Measurements from ENCODE around the gene RHOH.

Gene RHOH

DNA sequence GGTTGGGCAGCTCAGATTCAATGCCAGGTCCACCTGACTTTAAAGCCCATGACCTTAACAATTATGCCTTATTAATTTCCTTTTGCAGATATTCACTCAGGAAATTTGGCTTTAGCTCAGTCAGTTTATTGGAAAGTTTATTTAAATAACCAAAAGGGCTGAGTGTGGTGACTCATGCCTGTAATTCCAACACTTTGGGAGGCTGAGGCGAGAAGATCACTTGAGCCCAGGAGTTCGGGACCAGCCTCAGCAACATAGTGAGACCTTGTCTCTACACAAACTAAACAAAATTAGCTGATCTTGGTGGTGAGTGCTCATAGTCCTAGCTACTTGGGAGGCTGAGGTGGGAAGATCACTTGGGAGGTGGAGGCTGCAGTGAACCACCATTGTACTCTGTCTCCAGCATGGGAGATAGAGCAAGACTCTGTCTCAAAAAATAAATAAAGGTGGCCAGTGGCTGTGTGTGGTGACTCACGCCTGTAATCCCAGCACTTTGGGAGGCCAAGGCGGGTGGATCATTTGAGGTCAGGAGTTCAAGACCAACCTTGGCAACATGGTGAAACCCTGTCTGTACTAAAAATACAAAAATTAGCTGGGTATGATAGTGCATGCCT, 43.3 kb downstream of the RHOH start:
- DNase-seq = no peak

DNA sequence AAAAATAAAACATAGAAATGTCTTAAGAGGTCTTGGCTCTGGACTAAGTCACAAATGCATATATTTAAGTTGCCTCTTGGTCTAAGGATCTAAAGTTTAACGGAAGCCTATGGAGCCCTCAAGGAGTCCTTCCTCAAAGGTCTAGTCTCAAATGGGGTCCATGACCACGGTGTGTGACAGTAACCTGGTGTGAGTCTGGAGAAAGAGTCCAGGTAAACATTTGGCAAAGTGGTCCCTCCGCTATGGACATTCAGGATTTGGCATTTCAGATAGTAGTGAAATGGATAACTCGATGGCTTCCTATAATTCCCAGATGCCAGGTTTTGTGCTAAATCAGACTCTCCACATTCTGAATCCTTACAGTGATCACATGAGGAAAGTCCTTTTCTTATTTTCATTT, 44.2 kb downstream of the RHOH start:
- no peak for DNase-seq

DNA sequence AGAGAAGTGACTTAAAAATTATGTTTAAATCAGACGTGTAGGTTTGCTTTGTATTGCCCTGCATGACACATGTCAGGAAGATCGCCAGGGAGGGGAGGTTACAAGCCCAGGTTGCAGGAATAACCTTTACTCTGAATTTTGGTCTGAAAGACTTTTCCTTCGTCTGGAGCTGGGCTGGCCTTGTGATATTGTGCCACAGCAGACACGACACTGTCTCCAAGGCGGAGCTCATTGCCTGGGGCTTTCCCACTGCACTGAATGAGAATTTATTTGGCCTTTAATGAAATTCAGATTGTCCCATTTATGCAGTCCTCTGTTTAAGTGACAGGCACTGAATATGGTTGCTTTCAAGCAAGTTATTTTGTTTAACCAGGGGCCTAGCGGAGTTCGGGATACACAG, 45.1 kb downstream of the RHOH start:
- no peak for DNase-seq

DNA sequence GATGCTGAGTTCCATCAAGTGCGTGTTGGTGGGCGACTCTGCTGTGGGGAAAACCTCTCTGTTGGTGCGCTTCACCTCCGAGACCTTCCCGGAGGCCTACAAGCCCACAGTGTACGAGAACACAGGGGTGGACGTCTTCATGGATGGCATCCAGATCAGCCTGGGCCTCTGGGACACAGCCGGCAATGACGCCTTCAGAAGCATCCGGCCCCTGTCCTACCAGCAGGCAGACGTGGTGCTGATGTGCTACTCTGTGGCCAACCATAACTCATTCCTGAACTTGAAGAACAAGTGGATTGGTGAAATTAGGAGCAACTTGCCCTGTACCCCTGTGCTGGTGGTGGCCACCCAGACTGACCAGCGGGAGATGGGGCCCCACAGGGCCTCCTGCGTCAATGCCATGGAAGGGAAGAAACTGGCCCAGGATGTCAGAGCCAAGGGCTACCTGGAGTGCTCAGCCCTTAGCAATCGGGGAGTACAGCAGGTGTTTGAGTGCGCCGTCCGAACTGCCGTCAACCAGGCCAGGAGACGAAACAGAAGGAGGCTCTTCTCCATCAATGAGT, 46.6 kb downstream of the RHOH start:
- DNase-seq = no peak

DNA sequence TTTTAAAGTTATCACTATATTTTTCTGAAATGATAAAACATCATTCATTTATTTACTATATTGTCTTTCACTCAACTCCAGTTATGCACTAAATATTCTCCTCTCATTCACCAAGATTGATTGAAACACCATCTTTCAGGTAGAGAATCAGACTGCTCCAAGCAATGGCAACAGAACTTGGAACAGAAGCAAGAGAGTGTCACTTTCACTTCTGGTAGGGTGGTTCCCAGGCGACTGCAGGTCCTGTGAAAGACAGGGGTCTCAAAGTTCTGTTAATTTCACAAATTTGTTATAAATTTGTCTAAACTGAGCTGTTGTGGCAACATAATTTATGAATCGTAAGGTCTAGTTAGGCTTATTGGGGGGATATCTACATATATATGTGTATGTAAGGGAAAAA, 47.8 kb downstream of the RHOH start:
- DNase-seq = no peak

DNA sequence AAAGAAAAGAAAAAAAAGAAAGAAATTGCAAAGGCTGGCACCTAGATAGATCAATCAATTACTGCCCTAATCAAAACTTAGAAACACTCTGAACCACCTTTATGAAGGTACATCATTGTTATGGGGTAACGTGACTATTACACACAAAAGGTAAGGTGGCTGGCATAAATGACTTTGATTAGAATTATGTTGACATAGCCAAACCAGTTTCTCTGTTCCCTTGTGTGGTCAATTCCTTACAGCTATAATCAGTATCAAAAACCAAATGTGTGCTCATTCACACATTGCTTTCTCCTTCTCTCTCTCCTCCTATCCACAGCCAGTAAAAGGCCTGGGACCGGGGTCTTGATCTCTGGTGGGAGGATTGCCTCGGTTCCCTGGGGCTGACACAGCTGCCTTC, 48.7 kb downstream of the RHOH start:
- DNase-seq = no peak

DNA sequence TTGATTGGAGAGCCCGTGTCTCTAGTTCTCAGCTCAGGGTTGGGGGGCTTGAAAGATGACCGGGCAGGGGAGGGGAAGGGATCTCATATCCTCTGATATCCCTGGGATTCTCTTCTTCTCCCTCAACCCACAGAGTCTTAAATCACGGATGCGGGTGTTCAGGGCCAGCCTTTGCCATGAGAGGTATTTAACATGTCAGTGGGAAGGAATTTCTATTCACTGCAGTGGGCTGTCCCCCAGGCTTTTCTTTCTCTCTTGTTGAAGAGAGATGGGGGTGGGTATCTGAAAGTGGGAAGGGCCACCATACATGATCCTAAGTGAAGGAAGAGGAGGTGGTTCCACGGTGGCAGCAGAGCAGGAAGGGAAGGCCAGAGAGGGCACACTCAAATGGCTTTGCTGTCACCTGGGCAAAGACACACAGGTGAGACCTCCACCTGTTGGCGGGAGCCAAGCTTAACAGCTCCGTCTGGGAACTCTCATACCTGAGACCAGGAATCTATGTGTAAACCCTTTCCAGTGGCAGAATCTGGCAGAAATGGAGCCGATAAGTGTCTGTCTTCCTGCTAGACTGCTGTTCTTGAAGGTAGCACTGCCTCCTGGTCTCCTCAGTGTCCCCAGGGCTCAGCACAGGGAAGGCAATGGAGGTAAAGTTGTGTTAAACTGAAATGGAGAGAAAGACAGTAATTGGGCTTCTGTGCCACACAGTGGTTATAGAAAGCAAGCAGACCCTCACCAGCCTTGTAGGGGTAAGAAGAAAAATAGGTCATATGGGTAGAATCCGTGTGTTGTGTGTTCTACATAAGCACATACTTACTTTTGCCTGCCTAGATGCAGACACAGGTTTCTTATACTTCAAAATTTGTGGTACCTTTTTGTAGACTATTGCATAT, 49.4 kb downstream of the RHOH start:
- no peak for DNase-seq

DNA sequence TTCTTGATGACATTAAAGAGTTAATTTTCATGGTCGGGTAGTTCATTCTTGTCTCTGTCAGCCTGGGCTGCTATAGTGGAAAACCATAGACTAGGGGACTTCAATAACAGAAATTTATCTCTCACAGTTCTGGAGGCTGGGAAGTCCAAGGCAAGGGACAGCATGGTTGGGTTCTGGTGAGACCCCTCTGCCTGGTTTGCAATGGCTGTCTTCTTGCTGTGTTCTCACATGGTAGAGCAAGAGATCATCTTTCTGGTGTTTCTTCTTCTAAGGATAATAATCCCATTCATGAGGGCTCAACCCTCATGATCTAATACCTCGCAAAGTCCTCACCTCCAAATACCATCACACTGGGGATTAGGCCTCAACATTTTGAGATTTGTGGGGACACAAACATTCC, 50.1 kb downstream of the RHOH start:
- no peak for DNase-seq

DNA sequence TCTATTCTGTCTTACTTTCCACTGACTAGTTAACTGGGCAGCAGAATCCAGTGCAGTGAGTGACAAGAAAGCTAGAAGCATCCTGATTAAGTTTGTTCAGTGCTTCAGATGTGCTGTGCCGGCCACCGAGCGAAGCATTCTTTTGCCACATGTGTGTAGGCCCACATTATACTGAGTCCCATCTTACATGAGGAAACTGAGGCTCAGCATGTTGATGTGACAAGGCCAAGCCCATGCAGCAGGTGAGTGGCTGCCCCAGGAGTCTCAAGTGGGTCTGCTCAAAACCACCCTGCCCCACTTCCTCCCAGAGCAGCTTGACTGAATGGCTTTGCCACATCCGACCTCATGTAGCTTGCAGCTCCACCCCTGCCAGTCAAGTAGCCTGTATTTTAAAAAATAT, 50.5 kb downstream of the RHOH start:
- DNase-seq = no peak

DNA sequence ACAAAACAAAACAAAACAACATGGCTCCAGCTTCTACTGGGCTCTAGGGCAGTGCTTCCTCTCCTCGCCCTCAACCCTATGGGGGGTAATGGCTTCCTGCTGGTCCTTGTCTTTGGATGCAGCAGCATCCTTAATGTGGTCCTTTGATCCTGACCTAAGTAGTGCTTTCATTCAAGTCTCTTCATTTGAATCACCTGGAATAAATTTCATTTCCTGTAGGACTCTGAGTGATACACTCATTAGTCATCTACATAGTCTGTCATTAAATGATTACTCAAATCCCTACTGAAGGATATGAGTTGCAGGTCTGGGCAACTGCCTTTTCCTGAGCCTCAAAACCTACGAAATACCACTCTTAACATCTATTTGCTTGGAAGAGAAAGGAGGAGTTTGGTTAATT, 54.5 kb downstream of the RHOH start:
- DNase-seq = peak; percentile 23 to 64

DNA sequence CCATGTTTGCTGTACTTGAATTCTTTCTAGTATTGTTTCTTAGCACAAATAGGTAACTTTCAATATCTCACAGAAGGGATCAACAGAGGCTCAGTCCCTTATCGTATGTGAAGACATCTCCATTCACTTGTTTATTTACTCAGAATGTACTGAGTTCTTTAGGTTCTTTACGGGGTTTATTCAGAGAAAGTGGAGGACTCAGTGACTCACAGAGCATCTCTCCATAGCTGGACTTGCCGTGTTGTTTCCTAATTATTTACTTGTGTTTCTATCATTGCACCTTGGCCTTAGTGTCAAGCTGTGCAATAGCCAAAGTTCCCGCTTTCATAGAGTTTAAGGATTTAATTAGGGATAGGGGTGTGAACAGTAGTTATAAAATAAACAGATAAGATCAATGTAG, 57.1 kb downstream of the RHOH start:
- DNase-seq = no peak

DNA sequence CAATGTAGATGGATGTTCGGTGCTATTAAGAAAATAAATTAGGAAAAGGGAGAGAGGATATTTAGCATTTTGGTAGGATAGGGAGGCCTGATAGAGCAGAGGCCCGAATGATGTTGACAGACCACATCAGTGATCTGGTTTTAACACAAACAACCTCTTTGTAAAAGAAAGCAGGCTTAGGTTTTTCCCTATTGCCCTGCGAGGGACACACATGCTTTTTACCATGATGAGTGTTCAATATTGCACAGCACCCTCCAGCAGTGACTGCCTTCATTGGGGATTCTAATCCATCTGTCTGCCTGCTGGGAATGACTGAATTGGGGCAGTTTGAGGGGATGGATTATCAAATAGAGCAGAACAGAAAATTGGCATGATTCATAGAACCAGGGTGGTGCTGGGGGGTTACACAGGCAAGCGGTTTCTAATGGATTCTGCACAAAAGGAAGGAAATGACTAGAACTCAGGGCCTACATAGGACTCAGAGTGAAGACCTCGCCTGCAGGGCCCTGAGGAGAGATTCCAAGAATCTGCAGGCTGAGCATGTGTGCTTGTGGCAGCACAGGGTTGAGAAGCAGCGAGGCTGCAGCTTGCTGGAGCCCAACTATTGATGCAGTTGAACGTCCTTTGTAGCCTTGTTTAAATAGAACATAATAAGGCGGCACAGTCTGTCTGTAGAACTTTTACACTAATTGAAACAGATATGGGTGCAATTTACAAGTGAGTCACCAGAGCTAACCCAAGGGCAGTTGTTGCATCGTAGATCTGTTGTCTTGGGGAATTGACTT, 58.0 kb downstream of the RHOH start:
- DNase-seq = peak in 1 of 2 experiments; percentile 50

DNA sequence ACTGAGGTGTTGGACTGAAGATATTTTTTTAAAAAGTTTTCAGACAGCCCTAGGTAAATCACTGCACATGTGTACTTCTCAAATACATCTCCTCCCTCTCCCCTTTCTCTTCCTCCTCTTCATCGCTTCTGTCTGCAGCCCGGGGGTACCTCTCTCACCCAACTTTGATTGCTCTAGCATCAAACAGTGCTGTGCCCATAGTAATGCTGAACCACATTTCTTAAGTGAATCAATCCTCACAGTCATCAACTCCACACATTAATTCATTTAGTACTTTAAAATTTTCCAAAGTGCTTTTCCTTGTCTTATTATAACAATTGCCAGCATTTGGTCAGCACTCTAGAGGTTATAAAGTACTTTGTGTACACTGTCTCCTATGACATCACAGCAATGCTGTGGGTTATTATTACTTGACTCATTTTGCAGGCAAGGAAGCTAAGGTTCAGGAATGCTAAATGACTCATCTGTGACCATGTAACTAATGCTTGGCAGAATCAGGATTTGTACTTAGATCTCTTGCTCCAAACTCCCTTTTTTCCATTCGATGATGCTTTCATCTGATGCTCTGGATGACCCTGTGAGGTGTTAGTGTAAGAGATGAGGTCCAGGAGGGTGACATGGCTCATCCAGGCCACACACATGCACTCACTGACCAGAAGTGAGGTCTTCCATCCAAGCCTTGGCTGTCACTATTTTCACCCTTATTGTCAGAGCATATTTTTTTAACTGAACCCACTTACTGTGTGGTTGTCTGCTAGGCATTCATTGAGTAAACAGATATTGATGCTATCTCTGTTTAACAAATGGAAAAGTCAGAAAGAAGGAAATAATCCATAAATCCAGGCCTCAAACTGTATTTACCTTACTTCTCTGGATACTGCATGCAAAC, 58.8 kb downstream of the RHOH start:
- peak; percentile 81 to 89 for DNase-seq

DNA sequence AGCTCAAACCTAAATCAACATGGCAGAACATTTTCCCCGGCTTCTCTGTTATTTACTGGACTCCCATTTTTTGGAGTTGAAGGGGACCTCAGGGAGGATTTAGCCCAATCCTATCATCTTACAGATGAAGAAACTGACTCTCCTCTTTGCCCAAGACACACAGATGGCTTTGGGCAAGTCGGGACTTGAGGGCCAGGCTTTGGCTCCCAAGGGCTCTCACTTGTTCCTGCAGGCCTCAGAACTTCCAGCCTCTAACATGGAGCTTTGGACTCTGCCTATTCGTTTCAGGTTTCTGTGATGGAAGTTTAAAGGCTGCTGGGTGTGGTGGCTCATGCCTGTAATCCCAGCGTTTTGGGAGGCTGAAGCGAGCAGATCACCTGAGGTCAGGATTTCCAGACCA, 59.5 kb downstream of the RHOH start:
- no peak for DNase-seq

DNA sequence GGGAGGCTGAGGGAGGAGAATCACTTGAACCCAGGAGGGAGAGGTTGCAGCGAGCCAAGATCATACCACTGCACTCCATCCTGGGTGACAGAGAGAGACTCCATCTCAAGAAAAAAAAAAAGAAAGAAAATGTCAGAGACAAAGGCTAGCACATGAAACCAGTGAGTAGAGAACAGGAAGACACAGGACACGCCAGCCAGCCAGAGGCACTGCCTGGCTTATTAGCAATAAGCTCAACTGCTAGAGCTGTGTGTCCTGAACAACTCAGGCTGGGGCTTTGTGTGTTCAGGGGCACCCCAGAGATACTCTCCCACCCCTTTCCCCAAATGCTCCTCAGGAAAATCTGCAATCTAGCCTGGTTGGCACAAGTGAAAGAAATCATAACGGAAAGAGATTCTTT, 60.0 kb downstream of the RHOH start:
- DNase-seq = no peak

DNA sequence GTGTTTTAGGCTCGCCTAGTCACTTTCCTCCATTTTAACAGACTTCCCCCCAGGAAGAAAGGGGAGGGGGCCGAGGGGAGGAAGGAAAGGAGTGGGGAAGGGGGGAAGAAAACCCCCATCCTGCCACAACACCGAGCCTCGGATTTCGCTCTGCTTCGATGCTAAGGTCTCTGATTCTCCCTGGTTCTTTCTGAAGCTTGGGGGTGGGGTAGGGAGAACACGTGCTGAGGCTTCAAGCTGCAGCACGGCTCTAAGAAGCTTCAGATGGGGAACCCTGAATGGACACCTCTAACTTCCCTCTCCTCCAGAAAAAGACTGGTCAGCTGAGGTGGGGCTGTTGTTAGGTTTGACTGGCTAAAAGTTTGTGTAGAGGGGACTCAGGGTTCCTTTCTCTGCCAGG, 61.8 kb downstream of the RHOH start:
- no peak for DNase-seq

DNA sequence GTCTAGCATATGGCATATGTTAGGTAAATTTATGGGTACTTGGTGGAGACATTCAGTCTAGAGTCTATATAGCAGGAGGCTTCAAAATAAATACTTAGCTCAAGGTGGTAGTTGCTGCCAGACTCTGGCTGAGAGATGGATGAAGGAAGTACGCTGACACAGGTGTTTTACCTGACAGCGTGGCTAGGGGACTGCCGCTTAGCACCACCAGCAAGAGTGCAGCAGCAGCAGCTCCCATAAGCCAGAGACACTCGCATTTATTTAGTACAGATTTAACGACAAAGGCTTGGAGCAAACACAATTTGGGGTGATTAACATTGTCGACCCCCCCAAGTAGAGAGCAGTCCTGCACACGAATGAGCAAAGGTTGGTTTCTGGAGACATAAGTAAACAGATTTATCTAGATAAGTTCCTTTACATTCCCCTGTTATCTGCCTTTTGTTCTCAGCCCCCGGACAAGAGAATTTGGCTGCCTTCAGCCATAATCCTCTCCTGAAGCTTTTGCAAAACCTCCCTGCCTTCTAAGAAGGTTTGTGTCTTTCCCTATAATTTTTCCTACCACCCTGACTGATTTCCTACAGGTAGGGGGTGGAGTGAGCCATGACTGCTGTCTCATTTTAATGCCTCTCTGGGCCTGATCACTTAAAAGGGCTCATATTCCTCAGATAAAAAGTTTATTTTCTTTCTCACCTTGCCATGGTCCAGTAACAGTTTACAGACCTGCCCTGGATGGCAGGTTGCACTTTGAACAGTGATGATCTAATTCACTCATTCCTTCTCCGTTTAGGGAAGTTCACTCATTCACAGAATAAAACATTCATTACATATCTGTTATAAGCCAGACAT, 64.6 kb downstream of the RHOH start:
- DNase-seq = no peak

DNA sequence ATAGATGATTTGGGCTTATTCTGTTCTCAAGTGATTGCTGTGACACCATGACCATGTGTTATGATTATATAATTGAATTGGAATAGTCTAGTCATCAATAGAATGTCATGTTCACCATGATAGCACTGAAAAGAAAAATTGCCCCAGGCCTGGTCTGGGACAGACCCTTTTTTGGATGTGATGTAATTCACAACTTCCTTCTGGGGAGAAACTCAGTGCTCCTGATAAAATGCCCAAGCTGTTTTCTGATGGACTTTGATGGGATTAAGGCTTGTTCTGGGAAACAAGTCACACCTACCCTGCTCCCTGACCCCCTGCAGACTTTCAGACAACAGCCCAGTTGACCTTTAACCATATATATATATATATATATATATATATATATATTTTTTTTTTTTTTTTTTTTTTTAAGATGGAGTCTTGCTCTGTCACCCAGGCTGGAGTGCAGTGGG, 65.3 kb downstream of the RHOH start:
- DNase-seq = no peak

DNA sequence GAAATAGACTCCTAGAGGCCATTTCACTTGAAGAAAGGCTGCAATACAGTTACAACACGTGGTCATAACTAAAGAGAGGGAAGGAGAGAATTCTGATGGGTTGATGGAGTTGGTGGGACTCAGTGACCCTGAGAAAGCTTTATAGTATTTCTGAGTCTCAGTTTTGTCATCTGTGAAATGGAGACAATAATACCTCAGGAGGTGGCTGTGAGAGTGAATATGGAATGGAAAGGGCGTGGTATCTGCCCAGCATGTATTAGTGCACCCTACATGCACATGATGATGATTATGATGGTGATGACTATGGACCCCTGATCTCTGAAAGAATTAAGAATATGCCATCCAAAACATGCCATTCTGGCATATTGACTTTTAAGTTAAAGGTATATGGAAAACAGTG, 66.0 kb downstream of the RHOH start:
- DNase-seq = no peak

DNA sequence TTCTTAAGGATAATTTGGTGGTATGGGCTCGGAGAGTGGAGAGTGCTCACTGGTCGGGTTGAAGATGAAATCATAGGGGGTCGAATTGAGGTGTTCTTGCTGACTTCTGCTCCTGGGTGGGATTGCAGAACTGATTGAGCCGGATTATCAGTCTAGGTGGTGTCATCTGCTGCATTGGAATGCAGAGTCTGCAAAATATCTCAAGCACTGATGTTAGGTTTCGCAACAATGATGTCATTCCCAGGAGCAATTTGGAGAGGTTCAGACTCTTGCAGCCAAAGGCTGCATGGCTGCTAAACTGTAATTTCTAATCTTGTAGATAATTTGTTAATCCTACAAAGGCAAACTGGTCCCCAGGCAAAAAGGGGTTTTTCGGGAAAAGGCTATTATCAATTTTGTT, 67.7 kb downstream of the RHOH start:
- no peak for DNase-seq
